ENCODE data around the gene RER1.

RER1 gene

GRCh38 chr1:2353551-2354438 lies 37.8 kb upstream of the RER1 start:
- no peak for DNase-seq (ENCODE audit: low read depth in 2 of 3, low spot score in 2 of 3)

- no peak for DNase-seq (ENCODE audit: low read depth in 2 of 3, low spot score in 2 of 3)
Observed at GRCh38 chr1:2354511-2355372, 36.9 kb upstream of the RER1 start.

GRCh38 chr1:2355373-2356261 lies 36.0 kb upstream of the RER1 start:
- no peak for DNase-seq (ENCODE audit: low read depth in 2 of 3, low spot score in 2 of 3)

- no peak for DNase-seq (ENCODE audit: low read depth in 2 of 3, low spot score in 2 of 3)
Observed at GRCh38 chr1:2356401-2356800, 35.2 kb upstream of the RER1 start.

GRCh38 chr1:2356911-2357845 lies 34.5 kb upstream of the RER1 start:
- no peak for DNase-seq (ENCODE audit: low read depth in 2 of 3, low spot score in 2 of 3)

GRCh38 chr1:2358072-2358471 lies 33.6 kb upstream of the RER1 start:
- DNase-seq (ENCODE audit: low read depth in 2 of 3, low spot score in 2 of 3): no peak

GRCh38 chr1:2358651-2359640 lies 32.7 kb upstream of the RER1 start:
- no peak for DNase-seq (ENCODE audit: low read depth in 2 of 3, low spot score in 2 of 3)

GRCh38 chr1:2360588-2361364 lies 30.9 kb upstream of the RER1 start:
- no peak for DNase-seq (ENCODE audit: low read depth in 2 of 3, low spot score in 2 of 3)

GRCh38 chr1:2363847-2364513 lies 27.7 kb upstream of the RER1 start:
- no peak for DNase-seq (ENCODE audit: low read depth in 2 of 3, low spot score in 2 of 3)

- no peak for DNase-seq (ENCODE audit: low read depth in 2 of 3, low spot score in 2 of 3)
Observed at GRCh38 chr1:2368053-2368744, 23.4 kb upstream of the RER1 start.

- DNase-seq (ENCODE audit: low read depth in 2 of 3, low spot score in 2 of 3): no peak
Observed at GRCh38 chr1:2372551-2373490, 18.8 kb upstream of the RER1 start.

GRCh38 chr1:2373551-2374251 lies 17.9 kb upstream of the RER1 start:
- DNase-seq (ENCODE audit: low read depth in 2 of 3, low spot score in 2 of 3): no peak

- no peak for DNase-seq (ENCODE audit: low read depth in 2 of 3, low spot score in 2 of 3)
Observed at GRCh38 chr1:2374252-2375155, 17.1 kb upstream of the RER1 start.

- DNase-seq (ENCODE audit: low read depth in 2 of 3, low spot score in 2 of 3): no peak
Observed at GRCh38 chr1:2375246-2375922, 16.3 kb upstream of the RER1 start.
